Measurements from ENCODE around the gene SLC24A4. TPM values are rescaled to one million over a fixed set of nuclear protein-coding genes. Genes with fewer than 3 reads are reported as not detected.

SLC24A4 gene
- total and polyA plus RNA-seq, 3 donors from 2014 or later, result 3.6 to 10.6 (median 8.5) TPM

DNA sequence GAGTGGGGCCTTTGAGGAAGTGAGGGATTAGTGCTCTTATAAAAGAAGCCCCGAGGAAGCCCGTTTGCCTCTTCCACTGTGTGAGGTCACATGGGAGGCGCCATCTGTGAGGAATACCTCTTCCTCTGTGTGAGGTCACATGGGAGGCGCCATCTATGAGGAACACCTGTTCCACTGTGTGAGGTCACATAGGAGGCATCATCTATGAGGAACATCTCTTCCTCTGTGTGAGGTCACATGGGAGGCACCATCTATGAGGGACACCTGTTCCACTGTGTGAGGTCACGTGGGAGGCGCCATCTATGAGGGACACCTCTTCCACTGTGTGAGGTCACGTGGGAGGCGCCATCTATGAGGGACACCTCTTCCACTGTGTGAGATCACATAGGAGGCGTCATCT lies 69.7 kb downstream of the SLC24A4 start:
- Histone ChIP-seq H3K4me1 (no peaks in the 10 kb centered on the region), H3K27me3 (no peaks in the 10 kb centered on the region), H3K4me3 (no peak overlapping the region), H3K27ac (no peak overlapping the region), H3K9me3 (no peaks in the 10 kb centered on the region), H3K36me3 (ENCODE audit: low read depth, missing control alignments) (no peaks in the 10 kb centered on the region)
- TF ChIP-seq POLR2A (IDR thresholded peaks at IDR 0.05), result no peak
- TF ChIP-seq, protein P1, sequence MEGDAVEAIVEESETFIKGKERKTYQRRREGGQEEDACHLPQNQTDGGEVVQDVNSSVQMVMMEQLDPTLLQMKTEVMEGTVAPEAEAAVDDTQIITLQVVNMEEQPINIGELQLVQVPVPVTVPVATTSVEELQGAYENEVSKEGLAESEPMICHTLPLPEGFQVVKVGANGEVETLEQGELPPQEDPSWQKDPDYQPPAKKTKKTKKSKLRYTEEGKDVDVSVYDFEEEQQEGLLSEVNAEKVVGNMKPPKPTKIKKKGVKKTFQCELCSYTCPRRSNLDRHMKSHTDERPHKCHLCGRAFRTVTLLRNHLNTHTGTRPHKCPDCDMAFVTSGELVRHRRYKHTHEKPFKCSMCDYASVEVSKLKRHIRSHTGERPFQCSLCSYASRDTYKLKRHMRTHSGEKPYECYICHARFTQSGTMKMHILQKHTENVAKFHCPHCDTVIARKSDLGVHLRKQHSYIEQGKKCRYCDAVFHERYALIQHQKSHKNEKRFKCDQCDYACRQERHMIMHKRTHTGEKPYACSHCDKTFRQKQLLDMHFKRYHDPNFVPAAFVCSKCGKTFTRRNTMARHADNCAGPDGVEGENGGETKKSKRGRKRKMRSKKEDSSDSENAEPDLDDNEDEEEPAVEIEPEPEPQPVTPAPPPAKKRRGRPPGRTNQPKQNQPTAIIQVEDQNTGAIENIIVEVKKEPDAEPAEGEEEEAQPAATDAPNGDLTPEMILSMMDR (IDR thresholded peaks at IDR 0.05), result no peak
- intact Hi-C loops (cut with DNase I; ENCODE audit: low total_unique reads), result no loop called here
- no peak for DNase-seq
- 89 to 93% methylated on average over 9 of the region's 9 CpGs for WGBS, 2 donors

DNA sequence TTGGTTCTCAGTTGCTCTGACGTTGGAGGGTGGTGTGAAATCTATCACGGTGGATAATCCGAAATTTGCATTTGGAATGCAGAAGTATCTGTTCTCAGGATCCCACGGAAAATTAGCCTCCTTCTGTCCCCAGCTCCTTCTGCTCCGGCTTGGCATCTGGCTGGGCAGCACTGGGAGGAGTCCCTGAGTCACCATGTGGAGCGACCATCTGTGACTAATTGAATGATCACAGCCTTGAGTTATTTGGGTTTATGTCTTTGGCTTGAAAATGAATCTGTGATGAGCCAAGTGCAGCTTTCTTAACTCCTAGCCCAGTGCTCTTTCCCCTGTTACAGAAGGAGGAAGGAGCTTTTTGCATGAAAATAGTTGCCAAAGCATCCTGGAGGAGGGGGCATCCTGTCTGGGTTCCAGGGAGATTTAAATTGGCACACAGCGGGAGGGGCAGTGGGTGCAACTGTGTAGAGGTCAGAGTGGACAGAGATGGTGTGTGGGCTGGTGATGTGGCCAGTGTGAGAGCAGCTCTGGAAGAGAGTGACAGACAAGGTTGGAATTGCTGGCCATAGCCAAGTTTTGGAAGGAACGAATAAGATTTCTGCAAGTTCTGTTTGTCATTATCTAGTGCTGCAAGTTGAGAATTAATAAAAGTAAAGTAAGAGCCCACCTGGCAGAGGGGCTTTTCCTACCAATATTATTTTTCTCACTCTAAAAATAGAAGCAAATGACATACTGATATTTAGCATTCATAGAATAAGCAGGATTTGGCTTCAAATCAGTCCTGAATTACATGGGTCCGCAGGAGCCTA lies 74.4 kb downstream of the SLC24A4 start:
- Histone ChIP-seq H3K4me1 (no peaks in the 10 kb centered on the region), H3K27me3 (no peaks in the 10 kb centered on the region), H3K27ac (no peak overlapping the region), H3K4me3 (no peak overlapping the region), H3K9me3 (no peaks in the 10 kb centered on the region), H3K36me3 (ENCODE audit: low read depth, missing control alignments) (no peaks in the 10 kb centered on the region)
- no peak for DNase-seq
- WGBS, 2 donors, result 66 to 78% methylated on average over 9 of the region's 9 CpGs
- no peak for TF ChIP-seq POLR2A (IDR thresholded peaks at IDR 0.05)
- TF ChIP-seq, protein P1 (IDR thresholded peaks at IDR 0.05), result no peak
- intact Hi-C loops (cut with DNase I; ENCODE audit: low total_unique reads), result no loop called here

- DNase-seq, result no peak
- H3K27me3 ChIP-seq, result no peaks in the 10 kb centered on the region
- intact Hi-C loops (cut with DNase I; ENCODE audit: low total_unique reads), result no loop called here
- H3K9me3 ChIP-seq, result no peaks in the 10 kb centered on the region
- TF ChIP-seq, protein P1 (IDR thresholded peaks at IDR 0.05), result no peak
- TF ChIP-seq POLR2A (IDR thresholded peaks at IDR 0.05), result no peak
- H3K4me1 ChIP-seq, result no peaks in the 10 kb centered on the region
- H3K4me3 ChIP-seq, result no peak overlapping the region
- 81 to 82% methylated on average over 9 of the region's 9 CpGs for WGBS, 2 donors
- no peaks in the 10 kb centered on the region for H3K36me3 ChIP-seq (ENCODE audit: low read depth, missing control alignments)
- no peak overlapping the region for H3K27ac ChIP-seq
These were observed 75.1 kb downstream of the SLC24A4 start for GRCh38 chr14:92397953-92398564.

- 74 to 77% methylated on average over 7 of the region's 7 CpGs for WGBS, 2 donors
- TF ChIP-seq POLR2A (IDR thresholded peaks at IDR 0.05), result no peak
- TF ChIP-seq, protein P1 (IDR thresholded peaks at IDR 0.05), result no peak
These were observed 76.1 kb downstream of the SLC24A4 start for GRCh38 chr14:92398888-92399636.

More at GRCh38 chr14:92398888-92399636, 76.1 kb downstream of the SLC24A4 start:
- H3K36me3 ChIP-seq (ENCODE audit: low read depth, missing control alignments), result no peaks in the 10 kb centered on the region
- no peaks in the 10 kb centered on the region for H3K27me3 ChIP-seq
- no peak overlapping the region for H3K27ac ChIP-seq
- no peak overlapping the region for H3K4me3 ChIP-seq
- H3K4me1 ChIP-seq, result no peaks in the 10 kb centered on the region
- no peaks in the 10 kb centered on the region for H3K9me3 ChIP-seq
- no peak for DNase-seq
- intact Hi-C loops (cut with DNase I; ENCODE audit: low total_unique reads), result no loop called here

All from testis (tissue), 3 donors.